GM12878 (cell line): ENCODE data around the gene ACADL. TPM values are rescaled to one million over a fixed set of nuclear protein-coding genes. Genes with fewer than 3 reads are reported as not detected.

Experiments used
- CBFB ChIP-seq: IDR thresholded peaks from 2 replicates; pipeline ENCODE4 v1.6.1; 2016; ENCODE audit warnings: antibody characterized with exemption, low read depth
- EED ChIP-seq: sonication (generic); IDR thresholded peaks from 2 replicates; pipeline ENCODE4 v1.6.1; 2016; ENCODE audit warnings: antibody characterized with exemption, low read depth
- EP300 ChIP-seq, 2 experiments: fragments of 150-350 bp in 1 of 2; IDR thresholded peaks; 2 replicates each; pipeline ENCODE4 v1.6.1; 2011 to 2012; ENCODE audit warnings: low read depth in 2 of 2, low read length in 2 of 2, borderline replicate concordance in 1 of 2, improper control_type of control experiment in 1 of 2, inconsistent platforms in 1 of 2; ENCODE audit not compliant: control insufficient read depth in 1 of 2
- ESRRA ChIP-seq: IDR thresholded peaks from 2 replicates; pipeline ENCODE4 v1.6.1; 2012; ENCODE audit warnings: mild to moderate bottlenecking, low read length, improper control_type of control experiment
- FOXK2 ChIP-seq: fragments of 450-650 bp; IDR thresholded peaks from 2 replicates; pipeline ENCODE4 v1.6.1; 2017; ENCODE audit warnings: mild to moderate bottlenecking, moderate library complexity
- FOXM1 ChIP-seq: IDR thresholded peaks from 2 replicates; pipeline ENCODE4 v1.6.1; 2012; ENCODE audit warnings: low read depth, mild to moderate bottlenecking, inconsistent platforms, low read length, moderate library complexity
- GABPA ChIP-seq: IDR thresholded peaks from 2 replicates; pipeline ENCODE4 v1.6.1; 2014; ENCODE audit warnings: antibody characterized with exemption, low read depth, mild to moderate bottlenecking, inconsistent platforms
- HDGF ChIP-seq: fragments of 450-650 bp; IDR thresholded peaks from 2 replicates; pipeline ENCODE4 v1.6.1; 2016; ENCODE audit warnings: antibody characterized with exemption
- JUNB ChIP-seq: IDR thresholded peaks from 2 replicates; pipeline ENCODE4 v1.6.1; 2016; ENCODE audit warnings: antibody characterized with exemption, mild to moderate bottlenecking
- JUND ChIP-seq: IDR thresholded peaks from 2 replicates; pipeline ENCODE4 v1.6.1; 2012; ENCODE audit warnings: low read depth, mild to moderate bottlenecking, low read length, improper control_type of control experiment, moderate library complexity
- LARP7 ChIP-seq: fragments of 450-650 bp; IDR thresholded peaks from 2 replicates; pipeline ENCODE4 v1.6.1; 2017; ENCODE audit warnings: mild to moderate bottlenecking
- MXI1 ChIP-seq: fragments of 150-350 bp; IDR thresholded peaks from 2 replicates; pipeline ENCODE4 v1.6.1; 2011; ENCODE audit warnings: low read depth, mild to moderate bottlenecking, inconsistent platforms, low read length, improper control_type of control experiment
- NBN ChIP-seq: fragments of 450-650 bp; IDR thresholded peaks from 2 replicates; pipeline ENCODE4 v1.6.1; 2016
- NR2C2 ChIP-seq: IDR thresholded peaks from 2 replicates; pipeline ENCODE4 v1.6.1; 2011; ENCODE audit warnings: borderline replicate concordance, low read depth; ENCODE audit not compliant: control insufficient read depth, insufficient read length
- PAX5 ChIP-seq: IDR thresholded peaks from 2 replicates; pipeline ENCODE4 v1.6.1; 2011; ENCODE audit warnings: low read depth, low read length, borderline replicate concordance
- SP1 ChIP-seq: IDR thresholded peaks from one replicate; pipeline ENCODE4 v1.6.1; 2011; ENCODE audit warnings: low read depth, low read length
- YY1 ChIP-seq: IDR thresholded peaks from 2 replicates; pipeline ENCODE4 v1.6.1; 2011; ENCODE audit warnings: low read depth, mild to moderate bottlenecking, low read length
- ZBED1 ChIP-seq: IDR thresholded peaks from 2 replicates; pipeline ENCODE4 v1.6.1; 2016; ENCODE audit warnings: borderline replicate concordance
- polyA plus RNA-seq, 11 experiments: library from polyadenylated mRNA; depleted of rRNA in 4 of 11; unstranded in 6 of 11; stranded (reverse) in 5 of 11; fragments of >200 nt; fragmentation: Nextera tagmentation in 4 of 11; fragmentation: Illumina TruSeq in 1 of 11; extraction: Ambion mirVana in 4 of 11; extraction: Trizol in 1 of 11; gene quantifications; 1 replicate in 1 of 11; 2 replicates in 10 of 11; pipeline versions ENCODE4 v1.2.1 to v1.2.3, GENCODE V29; 2011 to 2016; ENCODE audit warnings: inconsistent platforms in 2 of 11, missing spikeins in 2 of 11, low read depth in 1 of 11
- total RNA-seq, 4 experiments: library from RNA; depleted of rRNA in 3 of 4; stranded (reverse); fragments of >200 nt in 3 of 4; fragmentation: Illumina TruSeq in 1 of 4; extraction: Trizol in 1 of 4; gene quantifications; 2 replicates each; pipeline versions ENCODE4 v1.2.1 to v1.2.3, GENCODE V29; 2013 to 2021
- TF ChIP-seq, protein P1 (sequence below): fragments of 450-650 bp; formaldehyde crosslinking; IDR thresholded peaks from 2 replicates; pipeline ENCODE4 v1.5.0; 2022; ENCODE audit warnings: mild to moderate bottlenecking, missing genetic modification characterization
- TF ChIP-seq, protein P2 (sequence below): fragments of 450-650 bp; conservative IDR thresholded peaks from 2 replicates; pipeline ENCODE4 v1.6.1; 2017; ENCODE audit warnings: mild to moderate bottlenecking, moderate library complexity
- TF ChIP-seq, protein P3 (sequence below): IDR thresholded peaks from 2 replicates; pipeline ENCODE4 v1.6.1; 2012; ENCODE audit warnings: low read depth, low read length, improper control_type of control experiment
- TF ChIP-seq, protein P4 (sequence below): IDR thresholded peaks from 2 replicates; pipeline ENCODE4 v1.6.1; 2011; ENCODE audit warnings: borderline replicate concordance, low read depth, mild to moderate bottlenecking, moderate library complexity, mixed read lengths, low read length; ENCODE audit not compliant: insufficient read depth; ENCODE audit errors: extremely low read length
- TF ChIP-seq, protein P5 (sequence below): IDR thresholded peaks from 2 replicates; pipeline ENCODE4 v1.6.1; 2012; ENCODE audit warnings: low read depth, low read length, improper control_type of control experiment

The ACADL gene
- total and polyA plus RNA-seq, 10 of the 15 experiments (the other 5 are each of a cell fraction or from before 2014, with no cell fraction given), result not detected

DNA sequence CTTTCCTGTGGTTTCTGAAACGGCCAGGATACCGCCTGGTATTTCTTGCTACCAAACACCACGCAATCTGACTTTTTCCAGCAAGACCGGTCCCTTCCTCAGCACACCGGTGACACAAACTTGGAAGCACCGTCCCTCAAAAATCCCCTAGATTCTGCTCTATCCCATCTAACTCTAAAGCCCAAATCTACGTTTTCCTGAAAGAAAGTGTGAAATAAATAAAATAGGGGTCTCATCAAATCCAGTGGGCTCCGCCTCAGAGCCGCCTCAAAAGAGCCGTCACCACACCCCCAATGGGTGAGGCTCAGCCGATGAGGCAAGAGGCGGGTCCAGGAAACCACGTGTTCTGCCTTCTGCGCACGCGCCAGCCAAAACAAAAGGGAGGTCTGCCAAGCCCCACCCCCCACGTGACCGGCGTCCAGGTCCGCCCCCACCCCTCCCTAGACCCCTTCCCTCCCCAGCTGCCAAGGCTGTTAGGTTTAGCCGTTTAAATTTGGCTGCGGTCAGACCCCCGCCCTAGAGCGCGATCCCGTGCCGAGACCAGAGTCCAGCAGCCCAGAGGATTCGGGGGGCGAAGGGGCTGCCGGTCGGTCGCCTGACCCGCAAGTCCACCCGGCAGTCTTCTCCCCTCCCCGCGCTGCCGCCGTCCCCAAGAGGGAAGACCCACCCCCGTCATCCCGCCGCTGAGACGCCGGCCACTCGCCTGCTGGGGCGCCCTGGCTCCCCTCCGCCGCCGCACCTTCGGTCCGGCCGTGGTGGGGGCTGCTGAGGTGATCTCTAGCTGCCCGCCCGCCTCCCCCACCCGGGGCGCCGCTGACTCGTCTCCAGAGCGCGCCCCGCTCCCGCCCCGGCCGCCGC lies 54.6 kb downstream of the ACADL start (continued):
- TF ChIP-seq, protein P1, sequence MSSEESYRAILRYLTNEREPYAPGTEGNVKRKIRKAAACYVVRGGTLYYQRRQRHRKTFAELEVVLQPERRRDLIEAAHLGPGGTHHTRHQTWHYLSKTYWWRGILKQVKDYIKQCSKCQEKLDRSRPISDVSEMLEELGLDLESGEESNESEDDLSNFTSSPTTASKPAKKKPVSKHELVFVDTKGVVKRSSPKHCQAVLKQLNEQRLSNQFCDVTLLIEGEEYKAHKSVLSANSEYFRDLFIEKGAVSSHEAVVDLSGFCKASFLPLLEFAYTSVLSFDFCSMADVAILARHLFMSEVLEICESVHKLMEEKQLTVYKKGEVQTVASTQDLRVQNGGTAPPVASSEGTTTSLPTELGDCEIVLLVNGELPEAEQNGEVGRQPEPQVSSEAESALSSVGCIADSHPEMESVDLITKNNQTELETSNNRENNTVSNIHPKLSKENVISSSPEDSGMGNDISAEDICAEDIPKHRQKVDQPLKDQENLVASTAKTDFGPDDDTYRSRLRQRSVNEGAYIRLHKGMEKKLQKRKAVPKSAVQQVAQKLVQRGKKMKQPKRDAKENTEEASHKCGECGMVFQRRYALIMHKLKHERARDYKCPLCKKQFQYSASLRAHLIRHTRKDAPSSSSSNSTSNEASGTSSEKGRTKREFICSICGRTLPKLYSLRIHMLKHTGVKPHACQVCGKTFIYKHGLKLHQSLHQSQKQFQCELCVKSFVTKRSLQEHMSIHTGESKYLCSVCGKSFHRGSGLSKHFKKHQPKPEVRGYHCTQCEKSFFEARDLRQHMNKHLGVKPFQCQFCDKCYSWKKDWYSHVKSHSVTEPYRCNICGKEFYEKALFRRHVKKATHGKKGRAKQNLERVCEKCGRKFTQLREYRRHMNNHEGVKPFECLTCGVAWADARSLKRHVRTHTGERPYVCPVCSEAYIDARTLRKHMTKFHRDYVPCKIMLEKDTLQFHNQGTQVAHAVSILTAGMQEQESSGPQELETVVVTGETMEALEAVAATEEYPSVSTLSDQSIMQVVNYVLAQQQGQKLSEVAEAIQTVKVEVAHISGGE (CRISPR knock-in tag), result no peak
- TF ChIP-seq, protein P2, sequence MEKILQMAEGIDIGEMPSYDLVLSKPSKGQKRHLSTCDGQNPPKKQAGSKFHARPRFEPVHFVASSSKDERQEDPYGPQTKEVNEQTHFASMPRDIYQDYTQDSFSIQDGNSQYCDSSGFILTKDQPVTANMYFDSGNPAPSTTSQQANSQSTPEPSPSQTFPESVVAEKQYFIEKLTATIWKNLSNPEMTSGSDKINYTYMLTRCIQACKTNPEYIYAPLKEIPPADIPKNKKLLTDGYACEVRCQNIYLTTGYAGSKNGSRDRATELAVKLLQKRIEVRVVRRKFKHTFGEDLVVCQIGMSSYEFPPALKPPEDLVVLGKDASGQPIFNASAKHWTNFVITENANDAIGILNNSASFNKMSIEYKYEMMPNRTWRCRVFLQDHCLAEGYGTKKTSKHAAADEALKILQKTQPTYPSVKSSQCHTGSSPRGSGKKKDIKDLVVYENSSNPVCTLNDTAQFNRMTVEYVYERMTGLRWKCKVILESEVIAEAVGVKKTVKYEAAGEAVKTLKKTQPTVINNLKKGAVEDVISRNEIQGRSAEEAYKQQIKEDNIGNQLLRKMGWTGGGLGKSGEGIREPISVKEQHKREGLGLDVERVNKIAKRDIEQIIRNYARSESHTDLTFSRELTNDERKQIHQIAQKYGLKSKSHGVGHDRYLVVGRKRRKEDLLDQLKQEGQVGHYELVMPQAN, result peak; percentile 16
- TF ChIP-seq JUNB (no peak), YY1 (0 out of 2 replicates have a peak, but pooled peaks have one; percentile 7), GABPA (no peak), JUND (no peak), NR2C2 (no peak), MXI1 (peak; percentile 55; the same call in 1 of the 2 replicates), SP1 (peak; percentile 47), LARP7 (no peak), HDGF (no peak), PAX5 (no peak), ESRRA (no peak), EED (0 out of 2 replicates have a peak, but pooled peaks have one; percentile 3), FOXK2 (no peak), CBFB (no peak; the same call in 1 of the 2 replicates), ZBED1 (0 out of 2 replicates have a peak, but pooled peaks have one; percentile 10), EP300 (IDR thresholded peaks at IDR 0.05; ENCODE audit: borderline replicate concordance in 1 of 2, control insufficient read depth in 1 of 2, low read depth in 2 of 2, low read length in 2 of 2) (0 out of 4 replicates have a peak, but pooled peaks of 1 of the 2 experiments have one; percentile 0), FOXM1 (no peak), NBN (peak; percentile 66; the same call in 1 of the 2 replicates)
- TF ChIP-seq, protein P3, sequence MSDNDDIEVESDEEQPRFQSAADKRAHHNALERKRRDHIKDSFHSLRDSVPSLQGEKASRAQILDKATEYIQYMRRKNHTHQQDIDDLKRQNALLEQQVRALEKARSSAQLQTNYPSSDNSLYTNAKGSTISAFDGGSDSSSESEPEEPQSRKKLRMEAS, result peak; percentile 83
- TF ChIP-seq, protein P4, sequence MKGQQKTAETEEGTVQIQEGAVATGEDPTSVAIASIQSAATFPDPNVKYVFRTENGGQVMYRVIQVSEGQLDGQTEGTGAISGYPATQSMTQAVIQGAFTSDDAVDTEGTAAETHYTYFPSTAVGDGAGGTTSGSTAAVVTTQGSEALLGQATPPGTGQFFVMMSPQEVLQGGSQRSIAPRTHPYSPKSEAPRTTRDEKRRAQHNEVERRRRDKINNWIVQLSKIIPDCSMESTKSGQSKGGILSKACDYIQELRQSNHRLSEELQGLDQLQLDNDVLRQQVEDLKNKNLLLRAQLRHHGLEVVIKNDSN, result peak; percentile 93
- TF ChIP-seq, protein P5, sequence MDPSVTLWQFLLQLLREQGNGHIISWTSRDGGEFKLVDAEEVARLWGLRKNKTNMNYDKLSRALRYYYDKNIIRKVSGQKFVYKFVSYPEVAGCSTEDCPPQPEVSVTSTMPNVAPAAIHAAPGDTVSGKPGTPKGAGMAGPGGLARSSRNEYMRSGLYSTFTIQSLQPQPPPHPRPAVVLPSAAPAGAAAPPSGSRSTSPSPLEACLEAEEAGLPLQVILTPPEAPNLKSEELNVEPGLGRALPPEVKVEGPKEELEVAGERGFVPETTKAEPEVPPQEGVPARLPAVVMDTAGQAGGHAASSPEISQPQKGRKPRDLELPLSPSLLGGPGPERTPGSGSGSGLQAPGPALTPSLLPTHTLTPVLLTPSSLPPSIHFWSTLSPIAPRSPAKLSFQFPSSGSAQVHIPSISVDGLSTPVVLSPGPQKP, result no peak
